GM08714 (cell line): ENCODE measurements around the gene RRAS.
A peak's percentile ranks its signal among the peaks of the same experiment; 100 is the strongest.

Experiments used
- H3K4me3 ChIP-seq: fragments of 200-500 bp; sonication (Bioruptor generic); 2 replicates; pipeline ENCODE4 v1.5.1; 2014; ENCODE audit warnings: mild to moderate bottlenecking, low read length, inconsistent platforms
- ZNF274 ChIP-seq: IDR thresholded peaks from 2 replicates; pipeline ENCODE4 v1.6.1; 2012; ENCODE audit warnings: mild to moderate bottlenecking, low read depth, low read length

The RRAS gene

DNA sequence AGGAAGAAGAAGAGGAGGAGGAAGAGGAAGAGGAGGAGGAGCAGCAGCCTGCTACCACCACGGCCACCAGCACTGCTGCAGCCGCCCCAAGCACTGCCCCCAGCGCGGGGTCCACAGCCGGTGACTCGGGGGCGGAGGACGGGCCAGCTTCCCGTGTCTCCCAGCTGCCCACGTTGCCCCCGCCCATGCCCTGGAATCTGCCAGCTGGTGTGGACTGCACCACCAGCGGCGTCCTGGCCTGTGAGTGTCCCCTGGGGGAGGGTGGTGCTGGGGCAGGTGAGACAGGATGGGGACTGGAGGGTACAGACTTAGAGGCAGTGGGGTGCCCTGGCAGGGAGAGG, 13.5 kb upstream of the RRAS start:
- no peak for TF ChIP-seq ZNF274
- H3K4me3 ChIP-seq, result no peak overlapping the region

DNA sequence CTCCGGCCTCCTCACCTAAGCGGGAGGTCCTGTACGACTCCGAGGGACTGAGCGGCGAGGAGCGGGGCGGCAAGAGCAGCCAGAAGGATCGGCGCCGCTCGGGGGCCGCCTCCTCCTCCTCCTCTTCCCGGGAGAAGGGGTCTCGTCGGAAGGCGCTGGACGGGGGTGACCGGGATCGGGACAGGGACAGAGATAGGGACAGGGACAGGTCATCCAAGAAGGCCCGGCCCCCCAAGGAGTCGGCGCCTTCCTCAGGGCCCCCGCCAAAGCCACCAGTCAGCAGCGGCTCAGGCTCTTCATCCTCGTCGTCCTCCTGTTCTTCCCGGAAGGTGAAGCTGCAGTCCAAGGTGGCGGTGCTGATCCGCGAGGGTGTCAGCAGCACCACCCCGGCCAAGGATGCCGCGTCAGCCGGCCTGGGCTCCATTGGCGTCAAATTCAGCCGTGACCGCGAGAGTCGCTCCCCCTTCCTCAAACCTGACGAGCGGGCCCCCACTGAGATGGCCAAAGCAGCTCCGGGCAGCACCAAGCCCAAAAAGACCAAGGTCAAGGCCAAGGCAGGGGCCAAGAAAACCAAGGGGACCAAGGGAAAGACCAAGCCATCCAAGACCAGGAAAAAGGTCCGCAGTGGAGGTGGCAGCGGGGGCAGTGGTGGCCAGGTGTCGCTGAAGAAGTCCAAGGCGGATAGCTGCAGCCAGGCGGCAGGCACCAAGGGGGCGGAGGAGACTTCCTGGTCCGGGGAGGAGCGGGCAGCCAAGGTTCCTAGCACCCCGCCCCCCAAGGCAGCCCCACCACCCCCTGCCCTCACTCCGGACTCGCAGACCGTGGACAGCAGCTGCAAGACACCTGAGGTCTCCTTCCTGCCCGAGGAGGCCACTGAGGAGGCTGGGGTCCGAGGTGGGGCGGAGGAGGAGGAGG, 12.9 kb upstream of the RRAS start:
- no peak for TF ChIP-seq ZNF274
- no peak overlapping the region for H3K4me3 ChIP-seq

DNA sequence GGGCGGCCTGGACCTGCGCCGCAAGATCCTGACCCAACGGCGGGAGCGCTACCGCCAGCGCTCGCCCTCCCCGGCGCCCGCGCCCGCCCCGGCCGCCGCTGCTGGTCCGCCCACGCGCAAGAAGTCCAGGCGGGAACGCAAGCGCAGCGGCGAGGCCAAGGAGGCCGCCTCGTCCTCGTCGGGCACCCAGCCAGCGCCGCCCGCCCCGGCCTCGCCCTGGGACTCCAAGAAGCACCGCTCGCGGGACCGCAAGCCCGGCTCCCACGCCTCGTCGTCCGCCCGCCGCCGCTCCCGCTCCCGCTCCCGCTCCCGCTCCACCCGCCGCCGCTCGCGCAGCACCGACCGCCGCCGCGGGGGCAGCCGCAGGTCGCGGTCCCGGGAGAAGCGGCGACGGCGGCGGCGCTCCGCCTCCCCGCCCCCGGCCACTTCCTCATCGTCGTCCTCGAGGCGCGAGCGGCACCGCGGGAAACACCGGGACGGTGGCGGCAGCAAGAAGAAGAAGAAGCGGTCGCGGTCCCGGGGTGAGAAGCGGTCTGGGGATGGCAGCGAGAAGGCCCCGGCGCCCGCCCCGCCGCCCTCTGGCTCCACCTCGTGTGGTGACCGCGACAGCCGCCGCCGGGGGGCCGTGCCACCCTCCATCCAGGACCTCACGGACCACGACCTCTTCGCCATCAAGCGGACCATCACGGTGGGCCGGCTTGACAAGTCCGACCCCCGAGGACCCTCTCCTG, 12.0 kb upstream of the RRAS start:
- TF ChIP-seq ZNF274, result no peak
- no peak overlapping the region for H3K4me3 ChIP-seq

DNA sequence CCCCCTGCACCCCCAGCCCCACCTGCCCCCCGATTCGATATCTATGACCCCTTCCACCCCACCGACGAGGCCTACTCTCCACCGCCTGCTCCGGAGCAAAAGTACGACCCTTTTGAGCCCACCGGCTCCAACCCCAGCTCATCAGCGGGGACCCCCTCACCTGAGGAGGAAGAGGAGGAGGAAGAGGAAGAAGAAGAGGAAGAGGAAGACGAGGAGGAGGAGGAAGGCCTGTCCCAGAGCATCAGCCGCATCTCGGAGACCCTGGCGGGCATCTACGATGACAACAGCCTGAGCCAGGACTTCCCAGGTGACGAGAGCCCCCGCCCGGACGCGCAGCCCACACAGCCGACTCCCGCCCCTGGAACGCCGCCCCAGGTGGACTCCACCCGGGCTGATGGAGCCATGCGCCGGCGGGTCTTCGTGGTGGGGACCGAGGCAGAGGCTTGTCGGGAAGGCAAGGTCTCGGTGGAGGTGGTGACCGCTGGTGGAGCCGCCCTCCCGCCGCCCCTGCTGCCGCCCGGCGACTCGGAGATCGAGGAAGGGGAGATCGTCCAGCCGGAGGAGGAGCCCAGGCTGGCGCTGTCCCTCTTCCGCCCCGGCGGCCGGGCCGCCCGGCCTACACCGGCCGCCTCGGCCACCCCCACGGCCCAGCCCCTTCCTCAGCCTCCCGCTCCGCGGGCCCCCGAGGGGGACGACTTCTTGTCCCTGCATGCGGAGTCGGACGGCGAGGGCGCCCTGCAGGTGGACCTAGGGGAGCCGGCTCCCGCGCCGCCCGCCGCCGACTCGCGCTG, 11.3 kb upstream of the RRAS start:
- no peak overlapping the region for H3K4me3 ChIP-seq
- no peak for TF ChIP-seq ZNF274

DNA sequence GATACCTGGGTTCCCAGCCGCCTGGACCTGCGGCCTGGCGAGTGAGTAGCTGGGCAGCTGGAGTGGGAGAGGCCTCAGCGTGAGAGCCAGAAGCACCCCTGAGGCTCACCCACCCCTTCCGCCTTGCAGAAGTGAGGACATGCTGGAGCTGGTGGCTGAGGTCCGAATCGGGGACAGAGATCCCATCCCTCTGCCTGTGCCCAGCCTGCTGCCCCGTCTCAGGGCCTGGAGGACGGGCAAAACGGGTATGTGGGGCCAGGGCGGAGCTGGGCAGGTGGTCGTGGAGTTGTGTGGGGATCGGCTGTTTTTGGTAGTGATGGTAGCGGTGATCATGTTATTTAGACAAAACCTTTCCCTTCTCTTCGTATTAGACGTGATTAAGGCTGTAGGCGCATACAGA, 6.6 kb upstream of the RRAS start:
- H3K4me3 ChIP-seq, result no peak overlapping the region
- no peak for TF ChIP-seq ZNF274

DNA sequence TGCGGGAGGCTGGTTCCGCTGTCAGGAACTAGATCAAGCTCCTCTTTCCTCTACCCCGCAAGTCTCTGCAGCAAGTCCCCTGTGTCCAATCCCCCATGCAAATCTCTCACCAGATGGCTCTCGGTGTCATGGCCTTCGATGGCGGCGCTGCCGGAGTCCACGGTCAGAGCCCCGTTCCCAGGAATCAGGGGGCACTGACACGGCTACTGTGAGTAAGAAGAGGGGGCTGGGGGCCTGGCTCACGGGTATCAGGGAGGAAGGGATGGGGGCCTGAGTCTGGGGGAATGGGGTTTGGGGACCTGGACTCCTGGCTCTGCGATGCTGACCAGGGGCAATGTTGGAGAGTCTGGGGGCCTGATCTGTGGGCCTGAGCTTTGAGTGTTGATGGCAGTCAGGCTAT, 6.1 kb upstream of the RRAS start:
- no peak for TF ChIP-seq ZNF274
- no peak overlapping the region for H3K4me3 ChIP-seq

DNA sequence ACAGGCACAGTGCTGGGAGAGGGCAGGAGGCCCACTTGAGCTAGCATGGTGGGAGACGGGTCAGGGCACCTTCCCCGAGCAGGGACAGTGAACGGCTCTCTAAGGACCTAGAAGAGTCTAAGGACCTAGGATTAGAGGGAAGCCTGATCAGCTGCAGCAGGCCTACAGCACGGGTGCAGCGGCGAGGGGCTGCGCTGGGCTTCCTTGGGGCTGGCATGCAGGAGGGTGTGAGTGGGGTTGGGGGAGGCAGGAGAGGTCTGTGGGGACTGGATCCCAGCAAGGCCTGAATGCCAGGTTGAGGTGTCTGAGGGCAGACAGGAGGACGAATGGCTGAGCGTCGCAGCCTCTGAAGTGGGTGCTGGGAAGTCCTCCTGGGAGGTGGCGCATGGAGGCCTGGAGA, 5.6 kb upstream of the RRAS start:
- no peak for TF ChIP-seq ZNF274
- H3K4me3 ChIP-seq, result no peak overlapping the region

DNA sequence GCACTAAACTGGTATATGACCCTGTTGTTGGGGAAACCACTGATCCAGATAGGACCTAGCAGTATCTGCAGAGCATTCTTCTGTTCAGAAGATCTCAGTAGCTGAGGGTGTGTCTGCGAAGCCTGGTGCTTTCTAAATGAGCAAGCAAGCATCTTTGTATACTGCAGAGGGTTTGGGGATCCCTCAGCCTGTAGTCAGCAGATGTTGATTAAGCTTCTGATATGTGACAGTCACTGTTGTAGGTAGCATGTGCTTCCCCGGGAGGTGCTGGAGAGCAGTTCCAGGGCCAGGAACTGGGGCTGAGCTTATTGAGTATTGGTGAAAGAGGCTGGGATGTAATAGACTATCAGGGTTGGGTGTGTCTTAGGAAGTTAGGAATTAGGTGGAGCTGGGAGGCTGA, 3.5 kb upstream of the RRAS start:
- no peak overlapping the region for H3K4me3 ChIP-seq
- TF ChIP-seq ZNF274, result no peak

DNA sequence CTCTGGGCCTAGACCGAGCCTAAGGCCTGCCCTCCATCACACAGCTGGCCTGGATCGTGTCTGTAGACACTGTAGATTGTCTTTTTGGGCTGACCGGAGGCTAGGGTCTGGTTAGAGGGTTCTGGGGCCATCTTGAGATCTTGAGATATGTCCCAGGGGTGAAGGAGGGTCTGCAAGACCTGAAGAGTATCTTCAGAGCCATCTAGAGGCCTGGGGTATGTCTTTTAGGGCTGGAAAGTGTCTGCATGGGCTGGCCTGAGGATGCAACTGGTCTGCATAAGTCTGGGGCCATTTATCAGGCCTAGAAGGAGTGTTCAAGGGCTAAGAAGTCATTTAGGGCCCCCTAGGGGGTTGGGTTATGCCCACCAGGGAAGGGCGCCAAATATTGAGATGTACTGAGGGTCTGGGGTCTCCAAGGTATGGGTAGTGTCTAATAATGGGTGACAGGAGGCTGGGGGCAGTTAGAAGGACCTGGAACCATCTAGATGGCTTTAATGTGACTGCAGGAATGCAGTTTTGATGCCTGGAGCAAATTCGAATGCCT, 2.6 kb upstream of the RRAS start:
- no peak for TF ChIP-seq ZNF274
- H3K4me3 ChIP-seq, result peak overlapping the region; percentile 87

DNA sequence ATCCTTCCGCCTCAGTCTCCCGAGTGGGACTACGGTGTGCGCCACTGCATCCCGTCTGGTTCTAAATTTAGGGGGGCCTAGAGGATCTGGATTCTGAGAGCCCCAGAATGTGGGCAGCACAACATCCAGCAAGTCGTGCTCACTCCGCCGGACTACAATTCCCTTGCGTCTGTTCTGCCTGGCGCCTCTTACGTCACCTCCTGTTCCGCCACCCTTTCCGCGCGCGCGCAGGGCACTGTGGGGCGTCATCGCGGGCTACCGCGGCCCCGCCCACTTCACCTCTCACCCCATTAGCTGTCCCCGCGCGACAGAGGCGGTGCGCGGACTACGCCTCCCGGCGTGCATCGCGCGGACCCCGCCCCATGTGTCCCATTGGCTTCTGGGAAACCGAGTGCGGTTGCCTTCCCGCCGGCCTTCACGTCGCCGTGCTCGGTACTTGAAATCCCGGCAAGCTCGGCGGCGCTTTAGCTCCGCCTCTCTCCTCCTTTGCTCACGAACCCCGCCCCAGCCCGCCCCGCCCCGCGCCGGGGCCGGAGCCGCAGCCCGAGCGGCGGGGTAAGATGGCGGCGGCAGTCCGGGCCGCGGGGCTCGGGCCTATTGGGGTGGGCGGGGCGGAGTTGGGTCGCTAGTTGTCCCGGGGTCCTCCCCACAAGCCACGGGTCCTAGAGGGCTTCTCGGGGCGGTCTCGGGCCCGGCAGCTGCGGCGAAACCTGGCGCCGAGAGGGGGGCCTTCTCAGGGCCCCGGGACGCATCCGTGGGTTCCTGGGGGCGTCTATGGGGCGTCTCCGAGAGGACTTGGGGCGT, 1.9 kb upstream of the RRAS start, which contains the start of gene SCAF1:
Gene SCAF1 (plus strand): TSS at position 522 of the 804 bp plus-strand sequence. CDS start 2,818 bp downstream, outside the sequence.
- no peak for TF ChIP-seq ZNF274
- H3K4me3 ChIP-seq, result peak within 1 kb of the TSS; percentile 87

DNA sequence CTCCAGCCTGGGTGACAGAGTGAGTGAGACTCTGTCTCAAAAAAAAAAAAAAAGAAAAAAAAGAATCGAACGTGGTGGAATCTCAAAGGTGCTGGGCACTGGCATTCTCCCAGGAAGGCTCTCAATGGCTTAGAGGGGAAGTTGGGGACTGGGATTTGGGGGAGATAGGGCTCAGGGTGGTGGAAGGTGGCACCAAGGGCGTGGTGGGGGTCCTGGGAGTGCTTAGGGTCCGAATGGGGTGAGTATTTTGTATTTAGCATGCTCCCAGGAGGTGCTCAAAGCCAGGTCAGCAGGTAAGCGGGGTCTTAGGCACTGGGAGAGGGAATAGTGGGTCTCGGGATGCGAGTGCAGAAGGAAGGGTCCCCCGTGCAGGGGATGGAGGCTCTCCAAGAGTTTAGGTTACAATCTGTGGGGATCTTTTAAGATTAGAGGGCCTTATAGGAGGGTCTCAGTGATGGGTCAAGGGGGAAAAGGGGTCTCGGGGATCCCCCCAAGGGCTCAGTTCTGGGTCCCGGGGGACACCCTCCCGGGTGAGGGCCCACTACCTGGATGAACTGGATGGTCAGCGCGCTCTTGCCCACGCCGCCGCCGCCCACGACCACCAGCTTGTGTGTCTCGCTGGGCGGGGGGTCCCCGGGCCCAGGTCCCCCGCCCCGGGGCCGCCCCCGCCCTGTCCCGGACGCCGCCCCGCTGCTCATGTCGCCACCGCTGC, 386 bp downstream of the RRAS start:
- no peak for TF ChIP-seq ZNF274

DNA sequence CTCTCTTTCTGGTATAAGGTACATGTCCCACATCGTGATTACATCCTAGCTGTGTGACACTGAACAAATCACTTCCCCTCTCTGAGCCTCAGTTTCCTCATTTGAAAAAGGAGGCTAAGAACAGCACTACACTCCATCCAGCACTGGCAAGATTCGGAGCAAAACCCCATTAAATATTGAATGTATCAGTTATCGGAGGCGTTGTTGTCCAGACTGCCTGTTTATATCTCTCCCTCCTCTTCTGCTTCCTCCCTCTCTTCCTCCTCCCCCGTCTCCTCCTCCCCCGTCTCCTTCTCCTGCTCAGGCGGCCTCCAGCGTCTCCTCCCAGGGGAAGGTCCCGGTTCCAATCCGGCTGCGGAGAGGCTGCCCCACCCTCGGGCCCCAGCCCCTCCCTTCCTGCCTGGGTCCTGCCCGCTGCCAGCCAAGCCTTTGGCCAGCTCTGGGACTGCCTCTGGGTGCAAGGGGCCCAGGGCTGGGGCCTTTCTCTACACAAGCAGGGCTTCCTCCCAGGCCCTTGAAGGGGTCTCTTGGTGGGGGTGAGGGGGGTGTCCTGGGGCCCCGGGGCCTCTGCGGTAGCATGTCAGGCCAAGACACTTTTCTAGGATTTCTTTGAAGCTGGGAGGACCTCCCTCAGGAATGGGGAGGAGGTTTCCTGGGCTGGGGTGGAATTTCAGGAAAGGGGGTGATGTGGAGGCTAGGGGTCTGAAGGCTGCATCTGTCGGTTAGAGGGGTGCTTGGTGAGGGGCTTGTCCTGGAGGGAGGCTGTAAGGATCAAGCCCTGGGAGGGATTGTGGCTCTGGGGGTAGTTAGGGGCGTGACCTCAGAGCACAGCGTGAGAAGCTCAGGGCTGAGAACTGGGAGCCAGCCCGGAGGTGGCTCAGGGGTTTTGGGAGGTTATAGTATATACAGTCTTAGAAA, 1.9 kb downstream of the RRAS start:
- H3K4me3 ChIP-seq, result no peak overlapping the region
- no peak for TF ChIP-seq ZNF274

More for the DNA sequence above, 386 bp downstream of the RRAS start:
- H3K4me3 ChIP-seq, result peak overlapping the region; percentile 56; the same call in 1 of the 2 replicates
